GM23338 (cell line): ENCODE data around the gene BPIFB2.

ENCODE experiments used
- CREB1 ChIP-seq: fragments of 250-450 bp; sonication (Bioruptor Pico); IDR thresholded peaks from 2 replicates; pipeline ENCODE4 v1.5.0; 2020; ENCODE audit warnings: low read depth, mild to moderate bottlenecking, moderate library complexity
- EZH2 ChIP-seq: fragments of 200-600 bp; sonication (generic); IDR thresholded peaks from one replicate; pipeline ENCODE4 v1.8.0; 2017; ENCODE audit warnings: antibody characterized with exemption, mild to moderate bottlenecking, low read depth; ENCODE audit not compliant: unreplicated experiment
- EZH2phosphoT487 ChIP-seq: fragments of 200-600 bp; sonication (generic); IDR thresholded peaks from one replicate; pipeline ENCODE4 v1.8.1; 2018; ENCODE audit warnings: antibody characterized with exemption; ENCODE audit not compliant: unreplicated experiment
- JUNB ChIP-seq: IDR thresholded peaks from one replicate; pipeline ENCODE4 v1.6.1; 2016; ENCODE audit warnings: antibody characterized with exemption; ENCODE audit not compliant: unreplicated experiment
- NANOG ChIP-seq: IDR thresholded peaks from 2 replicates; pipeline ENCODE4 v1.6.1; 2016; ENCODE audit warnings: antibody characterized with exemption, borderline replicate concordance
- POLR2AphosphoS5 ChIP-seq: IDR thresholded peaks from 2 replicates; pipeline ENCODE4 v1.6.1; 2016; ENCODE audit warnings: antibody characterized with exemption, low read depth
- STAT1 ChIP-seq: IDR thresholded peaks from one replicate; pipeline ENCODE4 v1.6.1; 2016; ENCODE audit warnings: antibody characterized with exemption; ENCODE audit not compliant: unreplicated experiment
- ZNF114 ChIP-seq: fragments of 250-450 bp; sonication (Bioruptor Pico); IDR thresholded peaks from 2 replicates; pipeline ENCODE4 v1.5.0; 2020; ENCODE audit warnings: mild to moderate bottlenecking, moderate library complexity
- ZNF331 ChIP-seq: fragments of 250-450 bp; sonication (Bioruptor Pico); IDR thresholded peaks from 2 replicates; pipeline ENCODE4 v1.5.0; 2020; ENCODE audit warnings: low read depth, mild to moderate bottlenecking, moderate library complexity
- TF ChIP-seq, protein P1 (sequence below), 2 experiments: fragments of 200-600 bp in 1 of 2; sonication (generic) in 1 of 2; conservative IDR thresholded peaks; 2 replicates each; pipeline versions ENCODE4 v1.5.1 to v1.6.1; 2016 to 2017; ENCODE audit warnings: antibody characterized with exemption in 2 of 2, low read depth in 2 of 2, mild to moderate bottlenecking in 2 of 2, moderate library complexity in 1 of 2
- TF ChIP-seq, protein P2 (sequence below): IDR thresholded peaks from one replicate; pipeline ENCODE4 v1.6.1; 2018; ENCODE audit warnings: antibody characterized with exemption; ENCODE audit not compliant: unreplicated experiment
- TF ChIP-seq, protein P3 (sequence below): fragments of 250-450 bp; sonication (Bioruptor Pico); IDR thresholded peaks from 2 replicates; pipeline ENCODE4 v1.5.0; 2020; ENCODE audit warnings: mild to moderate bottlenecking, moderate library complexity
- TF ChIP-seq, protein P4 (sequence below): IDR thresholded peaks from 2 replicates; pipeline ENCODE4 v1.6.1; 2016; ENCODE audit warnings: antibody characterized with exemption

DNA sequence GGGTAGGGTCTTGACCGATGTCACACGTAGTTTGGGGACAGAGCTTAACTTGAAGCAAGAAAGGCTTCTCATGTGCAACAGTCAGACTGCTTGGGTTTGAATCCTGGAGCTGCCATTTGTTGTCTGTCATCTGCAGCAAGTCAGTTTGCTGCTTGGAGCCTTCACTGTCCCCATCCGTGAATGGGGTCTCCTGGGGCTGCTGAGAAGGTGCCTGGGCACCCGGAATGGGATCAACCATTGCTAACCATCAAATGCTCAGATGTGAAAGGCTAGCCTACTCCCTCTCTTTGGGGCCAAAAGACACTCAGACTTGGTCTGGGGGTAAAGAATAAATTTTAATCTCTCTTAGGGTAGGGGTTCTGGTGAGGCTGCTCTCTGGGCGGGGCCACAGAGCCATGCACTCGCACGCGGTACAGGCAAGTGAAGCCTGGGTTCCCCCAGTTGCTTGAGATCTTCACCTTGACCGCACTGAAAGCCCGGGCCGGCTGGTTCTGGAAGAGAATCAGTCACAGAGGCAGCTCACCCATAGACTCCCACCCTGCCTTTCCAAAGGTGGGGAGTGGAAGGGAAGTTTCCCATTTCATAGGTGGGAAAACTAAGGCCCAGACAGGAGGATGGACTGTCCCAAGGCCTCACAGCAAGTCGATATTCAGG is 23.9 kb upstream of the BPIFB2 start:
- TF ChIP-seq NANOG (no peak), EZH2phosphoT487 (no peak), POLR2AphosphoS5 (no peak), JUNB (no peak), EZH2 (no peak), CREB1 (no peak), STAT1 (no peak), ZNF331 (no peak), ZNF114 (CRISPR knock-in tag) (no peak)
- TF ChIP-seq, protein P1, sequence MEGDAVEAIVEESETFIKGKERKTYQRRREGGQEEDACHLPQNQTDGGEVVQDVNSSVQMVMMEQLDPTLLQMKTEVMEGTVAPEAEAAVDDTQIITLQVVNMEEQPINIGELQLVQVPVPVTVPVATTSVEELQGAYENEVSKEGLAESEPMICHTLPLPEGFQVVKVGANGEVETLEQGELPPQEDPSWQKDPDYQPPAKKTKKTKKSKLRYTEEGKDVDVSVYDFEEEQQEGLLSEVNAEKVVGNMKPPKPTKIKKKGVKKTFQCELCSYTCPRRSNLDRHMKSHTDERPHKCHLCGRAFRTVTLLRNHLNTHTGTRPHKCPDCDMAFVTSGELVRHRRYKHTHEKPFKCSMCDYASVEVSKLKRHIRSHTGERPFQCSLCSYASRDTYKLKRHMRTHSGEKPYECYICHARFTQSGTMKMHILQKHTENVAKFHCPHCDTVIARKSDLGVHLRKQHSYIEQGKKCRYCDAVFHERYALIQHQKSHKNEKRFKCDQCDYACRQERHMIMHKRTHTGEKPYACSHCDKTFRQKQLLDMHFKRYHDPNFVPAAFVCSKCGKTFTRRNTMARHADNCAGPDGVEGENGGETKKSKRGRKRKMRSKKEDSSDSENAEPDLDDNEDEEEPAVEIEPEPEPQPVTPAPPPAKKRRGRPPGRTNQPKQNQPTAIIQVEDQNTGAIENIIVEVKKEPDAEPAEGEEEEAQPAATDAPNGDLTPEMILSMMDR (conservative IDR thresholded peaks at IDR 0.05; ENCODE audit: low read depth in 2 of 2): no peak
- TF ChIP-seq, protein P2, sequence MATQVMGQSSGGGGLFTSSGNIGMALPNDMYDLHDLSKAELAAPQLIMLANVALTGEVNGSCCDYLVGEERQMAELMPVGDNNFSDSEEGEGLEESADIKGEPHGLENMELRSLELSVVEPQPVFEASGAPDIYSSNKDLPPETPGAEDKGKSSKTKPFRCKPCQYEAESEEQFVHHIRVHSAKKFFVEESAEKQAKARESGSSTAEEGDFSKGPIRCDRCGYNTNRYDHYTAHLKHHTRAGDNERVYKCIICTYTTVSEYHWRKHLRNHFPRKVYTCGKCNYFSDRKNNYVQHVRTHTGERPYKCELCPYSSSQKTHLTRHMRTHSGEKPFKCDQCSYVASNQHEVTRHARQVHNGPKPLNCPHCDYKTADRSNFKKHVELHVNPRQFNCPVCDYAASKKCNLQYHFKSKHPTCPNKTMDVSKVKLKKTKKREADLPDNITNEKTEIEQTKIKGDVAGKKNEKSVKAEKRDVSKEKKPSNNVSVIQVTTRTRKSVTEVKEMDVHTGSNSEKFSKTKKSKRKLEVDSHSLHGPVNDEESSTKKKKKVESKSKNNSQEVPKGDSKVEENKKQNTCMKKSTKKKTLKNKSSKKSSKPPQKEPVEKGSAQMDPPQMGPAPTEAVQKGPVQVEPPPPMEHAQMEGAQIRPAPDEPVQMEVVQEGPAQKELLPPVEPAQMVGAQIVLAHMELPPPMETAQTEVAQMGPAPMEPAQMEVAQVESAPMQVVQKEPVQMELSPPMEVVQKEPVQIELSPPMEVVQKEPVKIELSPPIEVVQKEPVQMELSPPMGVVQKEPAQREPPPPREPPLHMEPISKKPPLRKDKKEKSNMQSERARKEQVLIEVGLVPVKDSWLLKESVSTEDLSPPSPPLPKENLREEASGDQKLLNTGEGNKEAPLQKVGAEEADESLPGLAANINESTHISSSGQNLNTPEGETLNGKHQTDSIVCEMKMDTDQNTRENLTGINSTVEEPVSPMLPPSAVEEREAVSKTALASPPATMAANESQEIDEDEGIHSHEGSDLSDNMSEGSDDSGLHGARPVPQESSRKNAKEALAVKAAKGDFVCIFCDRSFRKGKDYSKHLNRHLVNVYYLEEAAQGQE: no peak
- TF ChIP-seq, protein P3, sequence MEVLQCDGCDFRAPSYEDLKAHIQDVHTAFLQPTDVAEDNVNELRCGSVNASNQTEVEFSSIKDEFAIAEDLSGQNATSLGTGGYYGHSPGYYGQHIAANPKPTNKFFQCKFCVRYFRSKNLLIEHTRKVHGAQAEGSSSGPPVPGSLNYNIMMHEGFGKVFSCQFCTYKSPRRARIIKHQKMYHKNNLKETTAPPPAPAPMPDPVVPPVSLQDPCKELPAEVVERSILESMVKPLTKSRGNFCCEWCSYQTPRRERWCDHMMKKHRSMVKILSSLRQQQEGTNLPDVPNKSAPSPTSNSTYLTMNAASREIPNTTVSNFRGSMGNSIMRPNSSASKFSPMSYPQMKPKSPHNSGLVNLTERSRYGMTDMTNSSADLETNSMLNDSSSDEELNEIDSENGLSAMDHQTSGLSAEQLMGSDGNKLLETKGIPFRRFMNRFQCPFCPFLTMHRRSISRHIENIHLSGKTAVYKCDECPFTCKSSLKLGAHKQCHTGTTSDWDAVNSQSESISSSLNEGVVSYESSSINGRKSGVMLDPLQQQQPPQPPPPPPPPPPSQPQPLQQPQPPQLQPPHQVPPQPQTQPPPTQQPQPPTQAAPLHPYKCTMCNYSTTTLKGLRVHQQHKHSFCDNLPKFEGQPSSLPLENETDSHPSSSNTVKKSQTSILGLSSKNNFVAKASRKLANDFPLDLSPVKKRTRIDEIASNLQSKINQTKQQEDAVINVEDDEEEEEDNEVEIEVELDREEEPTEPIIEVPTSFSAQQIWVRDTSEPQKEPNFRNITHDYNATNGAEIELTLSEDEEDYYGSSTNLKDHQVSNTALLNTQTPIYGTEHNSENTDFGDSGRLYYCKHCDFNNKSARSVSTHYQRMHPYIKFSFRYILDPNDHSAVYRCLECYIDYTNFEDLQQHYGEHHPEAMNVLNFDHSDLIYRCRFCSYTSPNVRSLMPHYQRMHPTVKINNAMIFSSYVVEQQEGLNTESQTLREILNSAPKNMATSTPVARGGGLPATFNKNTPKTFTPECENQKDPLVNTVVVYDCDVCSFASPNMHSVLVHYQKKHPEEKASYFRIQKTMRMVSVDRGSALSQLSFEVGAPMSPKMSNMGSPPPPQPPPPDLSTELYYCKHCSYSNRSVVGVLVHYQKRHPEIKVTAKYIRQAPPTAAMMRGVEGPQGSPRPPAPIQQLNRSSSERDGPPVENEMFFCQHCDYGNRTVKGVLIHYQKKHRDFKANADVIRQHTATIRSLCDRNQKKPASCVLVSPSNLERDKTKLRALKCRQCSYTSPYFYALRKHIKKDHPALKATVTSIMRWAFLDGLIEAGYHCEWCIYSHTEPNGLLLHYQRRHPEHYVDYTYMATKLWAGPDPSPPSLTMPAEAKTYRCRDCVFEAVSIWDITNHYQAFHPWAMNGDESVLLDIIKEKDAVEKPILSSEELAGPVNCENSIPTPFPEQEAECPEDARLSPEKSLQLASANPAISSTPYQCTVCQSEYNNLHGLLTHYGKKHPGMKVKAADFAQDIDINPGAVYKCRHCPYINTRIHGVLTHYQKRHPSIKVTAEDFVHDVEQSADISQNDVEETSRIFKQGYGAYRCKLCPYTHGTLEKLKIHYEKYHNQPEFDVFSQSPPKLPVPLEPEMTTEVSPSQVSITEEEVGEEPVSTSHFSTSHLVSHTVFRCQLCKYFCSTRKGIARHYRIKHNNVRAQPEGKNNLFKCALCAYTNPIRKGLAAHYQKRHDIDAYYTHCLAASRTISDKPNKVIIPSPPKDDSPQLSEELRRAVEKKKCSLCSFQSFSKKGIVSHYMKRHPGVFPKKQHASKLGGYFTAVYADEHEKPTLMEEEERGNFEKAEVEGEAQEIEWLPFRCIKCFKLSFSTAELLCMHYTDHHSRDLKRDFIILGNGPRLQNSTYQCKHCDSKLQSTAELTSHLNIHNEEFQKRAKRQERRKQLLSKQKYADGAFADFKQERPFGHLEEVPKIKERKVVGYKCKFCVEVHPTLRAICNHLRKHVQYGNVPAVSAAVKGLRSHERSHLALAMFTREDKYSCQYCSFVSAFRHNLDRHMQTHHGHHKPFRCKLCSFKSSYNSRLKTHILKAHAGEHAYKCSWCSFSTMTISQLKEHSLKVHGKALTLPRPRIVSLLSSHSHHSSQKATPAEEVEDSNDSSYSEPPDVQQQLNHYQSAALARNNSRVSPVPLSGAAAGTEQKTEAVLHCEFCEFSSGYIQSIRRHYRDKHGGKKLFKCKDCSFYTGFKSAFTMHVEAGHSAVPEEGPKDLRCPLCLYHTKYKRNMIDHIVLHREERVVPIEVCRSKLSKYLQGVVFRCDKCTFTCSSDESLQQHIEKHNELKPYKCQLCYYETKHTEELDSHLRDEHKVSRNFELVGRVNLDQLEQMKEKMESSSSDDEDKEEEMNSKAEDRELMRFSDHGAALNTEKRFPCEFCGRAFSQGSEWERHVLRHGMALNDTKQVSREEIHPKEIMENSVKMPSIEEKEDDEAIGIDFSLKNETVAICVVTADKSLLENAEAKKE (CRISPR knock-in tag): no peak
- TF ChIP-seq, protein P4, sequence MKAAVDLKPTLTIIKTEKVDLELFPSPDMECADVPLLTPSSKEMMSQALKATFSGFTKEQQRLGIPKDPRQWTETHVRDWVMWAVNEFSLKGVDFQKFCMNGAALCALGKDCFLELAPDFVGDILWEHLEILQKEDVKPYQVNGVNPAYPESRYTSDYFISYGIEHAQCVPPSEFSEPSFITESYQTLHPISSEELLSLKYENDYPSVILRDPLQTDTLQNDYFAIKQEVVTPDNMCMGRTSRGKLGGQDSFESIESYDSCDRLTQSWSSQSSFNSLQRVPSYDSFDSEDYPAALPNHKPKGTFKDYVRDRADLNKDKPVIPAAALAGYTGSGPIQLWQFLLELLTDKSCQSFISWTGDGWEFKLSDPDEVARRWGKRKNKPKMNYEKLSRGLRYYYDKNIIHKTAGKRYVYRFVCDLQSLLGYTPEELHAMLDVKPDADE: no peak
